ENCODE measurements around the gene MOB3B.

Gene MOB3B

DNA sequence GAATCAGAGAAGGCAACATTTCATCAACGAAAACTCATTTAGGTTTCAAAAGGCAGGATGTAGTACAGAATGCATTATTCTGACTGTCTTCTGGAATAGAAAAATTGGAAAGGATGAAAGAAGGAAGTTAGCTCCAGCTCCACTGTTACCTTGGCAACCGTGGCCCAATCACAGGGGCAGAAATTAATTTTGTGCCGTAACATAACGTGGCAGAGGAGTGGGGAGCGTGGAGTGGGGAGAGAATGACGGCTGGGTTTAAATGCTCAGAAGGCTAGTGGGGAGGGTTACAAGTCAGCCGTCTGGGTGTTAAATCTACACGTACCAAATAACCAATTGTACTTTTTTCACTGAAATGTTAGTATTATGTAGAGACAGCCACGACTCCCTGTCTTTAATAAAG, 200.3 kb downstream of the MOB3B start:
- DNase-seq (ENCODE audit: low spot score), result no peak
- POLR2A ChIA-PET (ENCODE audit: low non-redundant PET), result no interaction called here
- TF ChIP-seq, protein P1, sequence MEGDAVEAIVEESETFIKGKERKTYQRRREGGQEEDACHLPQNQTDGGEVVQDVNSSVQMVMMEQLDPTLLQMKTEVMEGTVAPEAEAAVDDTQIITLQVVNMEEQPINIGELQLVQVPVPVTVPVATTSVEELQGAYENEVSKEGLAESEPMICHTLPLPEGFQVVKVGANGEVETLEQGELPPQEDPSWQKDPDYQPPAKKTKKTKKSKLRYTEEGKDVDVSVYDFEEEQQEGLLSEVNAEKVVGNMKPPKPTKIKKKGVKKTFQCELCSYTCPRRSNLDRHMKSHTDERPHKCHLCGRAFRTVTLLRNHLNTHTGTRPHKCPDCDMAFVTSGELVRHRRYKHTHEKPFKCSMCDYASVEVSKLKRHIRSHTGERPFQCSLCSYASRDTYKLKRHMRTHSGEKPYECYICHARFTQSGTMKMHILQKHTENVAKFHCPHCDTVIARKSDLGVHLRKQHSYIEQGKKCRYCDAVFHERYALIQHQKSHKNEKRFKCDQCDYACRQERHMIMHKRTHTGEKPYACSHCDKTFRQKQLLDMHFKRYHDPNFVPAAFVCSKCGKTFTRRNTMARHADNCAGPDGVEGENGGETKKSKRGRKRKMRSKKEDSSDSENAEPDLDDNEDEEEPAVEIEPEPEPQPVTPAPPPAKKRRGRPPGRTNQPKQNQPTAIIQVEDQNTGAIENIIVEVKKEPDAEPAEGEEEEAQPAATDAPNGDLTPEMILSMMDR (conservative IDR thresholded peaks at IDR 0.05; ENCODE audit: low read depth), result no peak
- H3K27ac ChIP-seq, result no peak overlapping the region
- CTCF ChIA-PET, result no interaction called here

DNA sequence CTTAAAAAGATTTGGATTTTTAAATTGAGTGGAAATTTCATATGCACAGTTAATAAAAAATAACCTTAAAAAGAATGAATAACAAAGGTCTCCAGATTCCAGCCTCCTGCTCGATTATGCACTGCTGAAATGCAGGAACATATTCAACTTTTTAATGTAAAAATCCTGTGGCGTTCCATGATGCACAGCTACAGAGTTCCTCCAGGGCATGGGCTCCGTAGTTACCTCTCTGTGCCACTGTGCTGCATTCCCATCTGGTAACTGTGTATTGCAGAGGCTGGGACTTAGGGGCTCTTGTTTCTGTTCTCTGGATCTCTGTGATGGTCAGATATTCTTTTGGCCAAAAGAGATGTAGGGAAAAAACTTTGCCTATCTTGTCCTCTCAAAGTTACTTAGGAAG, 201.1 kb downstream of the MOB3B start:
- no peak for DNase-seq (ENCODE audit: low spot score)
- H3K27ac ChIP-seq, result no peak overlapping the region
- POLR2A ChIA-PET (ENCODE audit: low non-redundant PET), result no interaction called here
- TF ChIP-seq, protein P1 (conservative IDR thresholded peaks at IDR 0.05; ENCODE audit: low read depth), result no peak
- CTCF ChIA-PET, result no interaction called here

DNA sequence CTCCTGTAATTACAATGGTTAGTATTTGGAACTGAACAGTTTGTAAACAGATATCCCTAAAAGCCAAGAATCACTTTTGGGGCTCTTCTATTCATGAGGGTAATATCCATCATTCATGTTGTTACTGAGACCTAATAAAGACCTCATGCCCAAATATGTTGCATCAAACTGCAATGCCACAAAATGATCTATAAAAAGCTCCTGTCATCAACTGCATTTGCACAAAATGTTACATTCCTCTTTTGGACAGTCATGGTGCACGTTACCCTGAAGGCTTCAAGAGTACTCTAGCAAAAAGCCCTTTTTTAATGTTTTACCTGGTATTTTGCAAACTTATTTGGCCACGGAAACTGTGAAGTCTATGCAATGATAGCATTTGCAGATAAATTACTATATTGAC, 218.4 kb downstream of the MOB3B start:
- ChIA-PET POLR2A (ENCODE audit: low non-redundant PET) (no interaction called here), CTCF (interaction anchor here (0.8 kb wide), 1 partner anchor 430 kb away, joined by 3 read pairs; no protein-coding TSS in a partner anchor)
- TF ChIP-seq, protein P1 (conservative IDR thresholded peaks at IDR 0.05; ENCODE audit: low read depth), result no peak
- no peak overlapping the region for H3K27ac ChIP-seq
- DNase-seq (ENCODE audit: low spot score), result no peak

DNA sequence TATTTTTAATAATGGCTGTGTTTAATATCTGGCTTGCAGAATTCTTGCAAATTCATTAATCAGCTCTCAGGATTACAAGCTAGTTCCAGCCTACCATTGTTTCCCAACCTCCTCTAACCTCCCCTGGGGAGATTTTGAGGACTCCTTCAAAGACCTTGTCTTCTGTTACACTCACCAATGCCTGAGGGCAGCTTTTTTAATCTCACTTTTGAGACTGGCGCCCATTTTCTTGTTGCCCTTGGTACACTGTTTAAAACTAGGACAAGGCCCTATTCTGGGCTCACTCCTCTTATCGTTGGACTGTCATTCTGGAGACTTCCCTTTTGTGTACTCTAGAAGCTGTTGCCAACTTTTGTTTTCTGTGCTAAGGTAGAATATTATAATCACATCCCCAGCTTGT, 219.0 kb downstream of the MOB3B start:
- DNase-seq (ENCODE audit: low spot score), result no peak
- POLR2A ChIA-PET (ENCODE audit: low non-redundant PET), result interaction anchor here (0.6 kb wide), 1 partner anchor 233 kb away, joined by 4 read pairs; no protein-coding TSS in a partner anchor
- TF ChIP-seq, protein P1 (conservative IDR thresholded peaks at IDR 0.05; ENCODE audit: low read depth), result no peak
- no peak overlapping the region for H3K27ac ChIP-seq
- CTCF ChIA-PET, result interaction anchor here (0.8 kb wide), 1 partner anchor 431 kb away, joined by 3 read pairs; no protein-coding TSS in a partner anchor

DNA sequence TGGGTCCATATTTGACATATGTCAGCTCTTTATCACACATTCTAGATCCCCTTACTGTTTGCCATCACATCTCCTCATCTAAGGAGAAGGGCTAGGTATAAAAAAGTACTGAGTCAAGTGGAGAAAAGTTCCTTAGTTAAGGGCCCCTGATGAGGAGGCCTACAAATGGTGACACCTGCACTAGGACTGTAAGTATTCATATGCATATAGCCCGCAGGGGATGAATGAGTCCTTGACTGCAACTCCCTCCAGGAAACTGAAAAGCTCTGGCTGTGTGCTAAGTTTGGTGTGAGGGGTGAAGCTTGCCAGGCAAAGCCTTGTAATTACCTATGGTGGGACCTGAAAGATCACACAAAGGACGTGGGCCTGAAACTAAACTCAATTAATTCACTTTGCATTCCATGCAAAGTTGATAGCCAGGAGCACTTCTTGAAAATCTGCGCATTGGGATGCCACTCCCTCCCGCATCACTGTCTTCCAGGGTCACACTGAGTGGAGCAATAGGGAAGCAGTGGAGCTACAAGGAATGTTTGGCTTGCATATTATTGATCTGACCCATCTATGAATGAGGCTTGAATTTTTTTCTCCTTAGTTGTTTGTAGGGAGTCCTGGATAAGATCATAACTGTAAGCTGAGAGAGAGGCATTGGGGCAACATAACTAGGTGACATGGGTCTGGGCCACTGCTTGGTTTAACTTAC, 220.8 kb downstream of the MOB3B start:
- H3K27ac ChIP-seq, result no peak overlapping the region
- DNase-seq (ENCODE audit: low spot score), result no peak
- CTCF ChIA-PET, result no interaction called here
- TF ChIP-seq, protein P1 (conservative IDR thresholded peaks at IDR 0.05; ENCODE audit: low read depth), result no peak
- POLR2A ChIA-PET (ENCODE audit: low non-redundant PET), result no interaction called here

DNA sequence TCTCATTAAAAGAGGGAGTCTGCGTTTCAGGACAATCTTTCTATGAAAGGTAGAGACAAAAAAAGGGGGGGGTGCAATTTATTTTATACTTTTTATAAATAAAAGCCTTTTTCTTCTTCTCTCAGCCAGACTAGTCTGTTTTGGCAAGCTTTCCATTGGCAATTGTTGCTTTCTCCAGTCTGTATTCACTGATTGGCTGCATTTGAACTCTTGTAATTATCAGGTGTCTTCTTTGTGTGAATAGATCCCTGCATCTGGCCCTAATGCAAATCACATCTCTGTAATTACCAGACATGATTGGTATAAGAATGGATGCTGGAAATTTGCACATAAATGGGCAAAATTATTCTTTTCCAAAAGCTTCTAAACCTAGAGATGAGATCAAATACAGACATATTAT, 225.1 kb downstream of the MOB3B start:
- no peak overlapping the region for H3K27ac ChIP-seq
- TF ChIP-seq, protein P1 (conservative IDR thresholded peaks at IDR 0.05; ENCODE audit: low read depth), result no peak
- no peak for DNase-seq (ENCODE audit: low spot score)
- POLR2A ChIA-PET (ENCODE audit: low non-redundant PET), result no interaction called here
- CTCF ChIA-PET, result interaction anchor here (0.6 kb wide), 1 partner anchor 16 kb away, joined by 3 read pairs; no protein-coding TSS in a partner anchor

Data from RWPE1 (cell line).